CD4-positive, alpha-beta T cell treated with Interleukin-10 for 1 hour (primary cell): ENCODE data around the gene TTYH3.

Source experiments
- DNase-seq: peaks from one replicate; pipeline ENCODE4 v3.0.0-alpha.2; 2020

TTYH3 gene

GRCh38 chr7:2649991-2650390 lies 18.2 kb downstream of the TTYH3 start:
- no peak for DNase-seq

- DNase-seq = no peak
Measured at GRCh38 chr7:2650451-2650850, 18.7 kb downstream of the TTYH3 start.

GRCh38 chr7:2651336-2651735 lies 19.6 kb downstream of the TTYH3 start:
- DNase-seq = no peak

- DNase-seq = no peak
Measured at GRCh38 chr7:2651847-2652735, 20.3 kb downstream of the TTYH3 start.

GRCh38 chr7:2652736-2653060 lies 20.9 kb downstream of the TTYH3 start:
- DNase-seq = no peak

- DNase-seq = no peak
Measured at GRCh38 chr7:2654059-2654458, 22.3 kb downstream of the TTYH3 start.

GRCh38 chr7:2655870-2656614 lies 24.3 kb downstream of the TTYH3 start:
- DNase-seq = no peak

GRCh38 chr7:2657208-2657607 lies 25.4 kb downstream of the TTYH3 start:
- no peak for DNase-seq

GRCh38 chr7:2657920-2658671 lies 26.3 kb downstream of the TTYH3 start:
- no peak for DNase-seq

- DNase-seq = no peak
Measured at GRCh38 chr7:2658941-2659340, 27.2 kb downstream of the TTYH3 start.

- DNase-seq = no peak
Measured at GRCh38 chr7:2659556-2660358, 28.0 kb downstream of the TTYH3 start.

- no peak for DNase-seq
Measured at GRCh38 chr7:2660359-2661095, 28.7 kb downstream of the TTYH3 start.

GRCh38 chr7:2661096-2661449 lies 29.3 kb downstream of the TTYH3 start:
- no peak for DNase-seq

GRCh38 chr7:2661602-2662272 lies 30.0 kb downstream of the TTYH3 start:
- DNase-seq = no peak

- DNase-seq = no peak
Measured at GRCh38 chr7:2662273-2663120, 30.7 kb downstream of the TTYH3 start.

GRCh38 chr7:2663121-2663886 lies 31.5 kb downstream of the TTYH3 start:
- no peak for DNase-seq

GRCh38 chr7:2663960-2664359 lies 32.2 kb downstream of the TTYH3 start:
- no peak for DNase-seq

- no peak for DNase-seq
Measured at GRCh38 chr7:2665359-2665791, 33.6 kb downstream of the TTYH3 start.

GRCh38 chr7:2666155-2666554 lies 34.4 kb downstream of the TTYH3 start:
- DNase-seq = no peak
